ENCODE results near the gene TFDP2.
"Not testable (repeated sequence)": the region's sequence is repeated elsewhere in the genome, so short reads cannot be mapped to it uniquely, and the experiment has no call there.

The TFDP2 gene

DNA sequence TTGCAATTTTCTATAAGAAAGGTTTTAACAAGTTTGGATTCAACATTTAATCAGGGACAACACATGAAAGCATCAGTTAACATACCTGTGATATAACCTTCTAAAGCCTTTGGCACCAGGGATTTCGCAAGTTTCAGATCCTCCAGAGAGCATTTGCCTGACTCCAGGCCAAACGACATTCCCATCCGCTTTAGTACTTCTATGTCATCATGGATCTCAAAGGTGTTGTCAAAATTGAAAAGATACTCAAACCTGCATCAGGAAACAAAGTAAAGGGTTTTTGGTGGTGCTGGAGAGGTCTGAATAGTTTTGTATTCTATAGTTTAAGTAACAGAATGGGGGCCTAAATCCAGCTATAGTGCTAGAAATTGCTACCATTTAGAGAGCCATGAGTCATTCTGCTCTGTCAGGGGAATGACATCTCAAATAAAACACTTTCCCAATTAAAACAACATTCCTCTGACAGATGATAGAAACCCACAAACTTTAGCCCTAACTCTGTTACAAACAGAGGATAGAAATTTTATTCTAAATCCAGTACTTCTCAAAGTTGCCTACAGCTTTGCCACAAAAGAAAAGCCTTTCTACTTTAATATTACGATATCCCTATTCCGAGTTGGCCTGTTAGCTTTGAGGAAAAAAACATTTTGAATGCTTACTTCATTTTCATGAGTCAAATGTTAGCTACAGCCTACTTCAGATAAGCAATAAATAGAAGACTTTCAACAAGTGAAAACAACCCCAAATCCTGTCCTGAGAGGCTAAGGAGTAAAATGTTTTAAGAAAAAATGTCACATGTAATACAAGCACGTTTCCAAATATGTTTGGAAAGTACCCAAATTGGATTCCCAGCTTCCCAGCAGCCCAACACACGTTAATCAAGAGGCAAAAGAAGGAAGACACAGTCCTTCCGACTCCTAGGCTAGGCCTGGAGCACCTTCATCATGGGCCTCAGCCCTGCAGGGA is 189.5 kb downstream of the TFDP2 start:
- DNase-seq: no peak

GRCh38 chr3:141955175-141955574 is 194.2 kb downstream of the TFDP2 start:
- DNase-seq: no peak

DNA sequence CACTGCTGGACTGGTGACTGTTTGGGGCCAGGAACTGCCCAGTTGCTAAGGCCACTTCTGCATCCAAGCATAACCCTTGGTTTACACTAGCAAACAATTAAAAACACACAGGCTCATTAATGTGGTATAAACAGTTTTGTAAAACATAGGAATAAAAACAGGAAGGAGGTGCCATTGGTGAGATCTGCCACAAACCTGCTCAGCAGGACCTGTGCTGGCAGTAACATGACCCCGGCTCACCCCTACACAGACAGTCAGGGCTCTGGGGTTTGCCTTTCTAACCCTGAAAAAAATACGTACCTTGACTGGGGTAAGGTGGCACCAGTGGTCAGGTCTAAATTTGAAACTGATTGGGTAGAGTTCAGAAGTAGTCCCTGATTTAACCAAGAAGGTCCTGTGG is 196.7 kb downstream of the TFDP2 start:
- no peak for DNase-seq

- no peak for DNase-seq
Measured at GRCh38 chr3:141950572-141951493, 198.5 kb downstream of the TFDP2 start.

DNA sequence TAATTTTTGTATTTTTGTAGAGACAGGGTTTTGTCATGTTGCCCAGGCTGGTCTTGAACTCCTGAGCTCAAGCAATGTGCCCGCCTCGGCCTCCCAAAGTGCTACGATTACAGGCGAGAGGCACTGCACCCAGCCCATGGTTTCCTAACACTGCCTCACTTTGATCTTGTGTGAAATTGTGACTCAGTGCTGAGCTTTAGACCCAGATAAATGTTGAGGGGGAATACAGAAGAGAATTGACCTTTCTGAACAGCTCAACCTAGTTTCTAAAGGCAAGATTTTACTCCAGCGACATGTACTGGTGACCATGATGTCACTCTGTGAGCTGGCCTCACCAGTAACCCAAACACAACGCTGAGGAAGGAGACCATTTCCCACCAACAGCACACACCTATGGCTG is 199.4 kb downstream of the TFDP2 start:
- DNase-seq: no peak

DNA sequence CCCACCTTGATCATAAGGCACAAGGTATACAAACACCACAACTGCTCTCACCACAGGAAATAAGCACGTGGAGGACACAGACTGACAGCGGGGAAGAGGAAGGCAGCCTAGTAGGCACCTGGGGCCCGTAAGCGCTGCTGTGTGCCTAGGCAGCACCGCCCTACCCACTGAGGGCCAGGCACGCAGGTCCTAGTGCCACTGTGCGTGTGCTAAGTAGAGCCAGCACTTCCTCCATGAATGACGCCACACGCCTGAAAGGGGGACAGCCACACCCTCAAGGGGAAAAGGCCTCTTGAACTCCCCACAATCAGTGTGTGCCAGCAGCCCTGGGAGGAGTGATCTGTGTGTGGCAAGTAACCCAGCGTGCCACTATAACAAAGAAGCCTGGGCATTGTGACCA is 199.9 kb downstream of the TFDP2 start:
- DNase-seq: no peak

DNA sequence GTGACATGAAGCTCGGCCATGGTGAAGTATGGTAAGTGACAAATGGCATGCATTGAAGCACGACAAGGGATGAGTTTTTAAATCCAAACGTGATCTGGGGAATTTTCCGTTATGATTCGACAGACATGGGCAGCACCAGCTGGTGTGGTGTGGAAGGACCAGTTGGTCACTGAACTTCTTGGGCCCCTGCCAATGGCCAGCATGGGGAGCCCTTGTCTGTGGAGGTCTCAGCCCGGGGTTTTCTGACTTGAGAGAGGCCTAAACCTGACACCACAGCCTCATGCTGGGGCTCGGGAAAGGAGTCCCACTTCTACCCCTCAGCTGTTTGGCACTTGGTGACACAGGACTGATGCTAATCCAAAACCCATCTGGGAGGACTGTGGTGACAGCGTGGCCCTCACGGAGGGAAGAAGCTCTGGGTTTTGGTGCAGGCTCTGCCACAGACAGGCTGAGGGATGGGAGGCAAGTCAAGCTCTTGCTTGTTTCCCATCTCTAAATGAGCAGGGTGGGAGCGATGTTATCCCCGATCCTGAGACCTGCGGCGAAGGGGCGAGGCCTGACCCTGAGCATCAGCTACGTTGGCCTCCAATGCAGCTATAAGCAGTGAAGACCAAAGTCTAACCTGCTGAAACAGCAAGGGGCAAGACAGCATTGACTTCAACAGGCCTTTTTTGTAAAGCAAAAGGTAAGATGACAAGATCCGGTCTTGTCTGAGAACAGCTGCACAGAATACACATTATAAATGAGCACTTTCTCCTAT is 203.4 kb downstream of the TFDP2 start:
- no peak for DNase-seq

- no peak for DNase-seq
Measured at GRCh38 chr3:141942006-141942405, 207.3 kb downstream of the TFDP2 start.

DNA sequence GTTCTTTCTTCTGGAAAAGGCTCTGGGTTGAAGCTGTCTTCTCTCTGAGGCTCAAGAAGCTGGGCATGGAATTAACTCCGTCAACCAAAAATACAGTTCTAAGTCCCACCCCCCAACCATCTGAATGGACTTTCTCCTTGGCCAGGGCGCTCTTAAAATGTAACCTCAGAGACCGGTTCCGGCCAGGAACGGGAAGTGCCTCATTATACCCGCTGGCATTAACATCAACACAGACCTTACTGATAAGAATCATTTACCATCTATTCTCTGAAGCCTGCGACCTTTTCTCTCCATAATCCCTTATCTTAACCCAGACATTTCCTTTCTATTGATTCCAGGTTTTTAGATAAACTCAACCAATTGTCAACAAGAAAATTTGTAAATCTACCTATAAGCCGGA is 208.3 kb downstream of the TFDP2 start:
- DNase-seq: no peak

DNA sequence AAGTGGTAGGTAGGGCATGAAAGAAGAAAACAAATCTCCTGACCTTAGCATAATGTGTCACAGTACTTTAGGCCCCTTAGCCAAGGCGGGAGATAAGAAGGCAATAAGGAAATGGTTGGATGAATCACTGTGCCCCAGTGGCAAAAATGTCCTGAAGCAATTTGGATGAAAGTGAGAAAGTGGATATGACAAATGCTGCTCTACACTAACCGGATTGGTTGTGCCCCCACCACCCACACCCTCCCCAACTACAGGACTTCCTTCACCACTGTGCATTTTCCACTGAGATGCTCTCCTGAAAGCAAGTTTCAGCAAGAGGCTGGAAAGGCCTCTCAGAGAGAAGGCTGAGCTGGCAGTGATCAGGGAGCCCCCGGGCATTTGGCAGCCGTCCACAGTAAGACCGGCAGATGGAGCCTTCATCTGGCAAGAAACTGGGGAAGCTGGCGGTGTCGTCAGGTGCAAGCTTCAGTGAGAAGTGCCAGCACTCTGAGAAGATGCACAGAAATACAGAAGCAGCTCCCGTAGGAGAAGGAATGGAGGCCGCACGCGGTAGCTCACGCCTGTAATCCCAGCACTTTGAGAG is 209.1 kb downstream of the TFDP2 start:
- peak; percentile 68 to 83 for DNase-seq

DNA sequence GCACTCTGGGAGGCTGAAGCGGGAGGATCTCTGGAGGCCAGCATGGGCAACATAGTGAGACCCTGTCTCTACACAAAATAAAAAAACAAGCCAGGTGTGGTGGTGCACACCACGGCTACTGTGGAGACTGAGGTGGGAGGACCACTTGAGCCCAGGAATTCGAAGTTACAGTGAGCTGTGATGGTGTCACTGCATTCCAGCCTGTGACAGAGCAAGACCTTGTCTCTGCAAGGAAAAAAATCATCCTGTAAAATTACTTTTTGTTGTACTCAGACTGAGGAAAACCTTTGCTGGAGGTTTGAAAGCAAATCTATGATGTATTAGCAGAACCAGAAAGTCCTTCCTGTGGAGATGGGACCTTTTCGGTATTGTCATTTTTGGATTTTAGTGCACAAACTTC is 209.6 kb downstream of the TFDP2 start:
- no peak for DNase-seq

DNA sequence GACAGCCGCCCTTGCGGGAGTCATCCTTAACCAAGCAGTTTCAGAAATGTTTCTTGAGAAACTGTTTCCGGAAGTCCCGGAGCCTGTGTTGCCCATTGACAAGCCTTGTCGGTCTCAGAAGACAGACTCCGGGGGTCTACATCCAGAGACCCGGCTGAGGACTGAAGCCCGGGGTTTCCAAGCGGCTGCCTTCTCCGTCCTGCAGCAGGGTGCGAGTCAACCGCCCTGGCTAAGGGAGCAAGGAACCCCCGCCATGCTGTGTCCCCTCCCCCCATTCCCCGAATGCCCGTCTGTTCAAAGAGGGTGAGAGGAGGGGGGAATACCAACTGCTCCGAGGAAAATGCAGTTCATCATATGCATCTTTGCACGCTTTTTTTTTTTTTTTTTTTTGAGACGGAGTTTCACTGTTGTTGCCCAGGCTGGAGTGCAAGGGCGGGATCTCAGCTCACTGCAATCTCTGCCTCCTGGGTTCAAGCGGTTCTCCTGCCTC is 211.3 kb downstream of the TFDP2 start:
- DNase-seq: no peak

DNA sequence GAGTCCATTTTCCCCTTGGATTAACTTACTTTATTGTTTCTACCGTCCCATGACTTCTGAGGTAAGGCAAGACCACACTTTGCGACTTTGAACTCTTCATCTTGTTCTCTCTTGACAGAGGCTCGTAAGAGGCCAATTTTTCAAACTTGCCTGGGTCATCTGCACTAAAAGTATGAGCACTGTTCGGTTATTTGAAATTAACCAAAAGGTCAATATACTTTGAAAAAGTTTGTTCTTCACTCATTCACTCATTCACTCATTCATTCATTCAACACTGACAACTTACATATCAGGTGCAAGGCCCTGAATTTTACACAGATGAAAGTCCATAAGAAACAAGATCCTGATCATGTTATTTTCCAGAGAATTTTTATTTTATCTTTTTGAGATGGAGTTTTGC is 215.0 kb downstream of the TFDP2 start:
- no peak for DNase-seq

DNA sequence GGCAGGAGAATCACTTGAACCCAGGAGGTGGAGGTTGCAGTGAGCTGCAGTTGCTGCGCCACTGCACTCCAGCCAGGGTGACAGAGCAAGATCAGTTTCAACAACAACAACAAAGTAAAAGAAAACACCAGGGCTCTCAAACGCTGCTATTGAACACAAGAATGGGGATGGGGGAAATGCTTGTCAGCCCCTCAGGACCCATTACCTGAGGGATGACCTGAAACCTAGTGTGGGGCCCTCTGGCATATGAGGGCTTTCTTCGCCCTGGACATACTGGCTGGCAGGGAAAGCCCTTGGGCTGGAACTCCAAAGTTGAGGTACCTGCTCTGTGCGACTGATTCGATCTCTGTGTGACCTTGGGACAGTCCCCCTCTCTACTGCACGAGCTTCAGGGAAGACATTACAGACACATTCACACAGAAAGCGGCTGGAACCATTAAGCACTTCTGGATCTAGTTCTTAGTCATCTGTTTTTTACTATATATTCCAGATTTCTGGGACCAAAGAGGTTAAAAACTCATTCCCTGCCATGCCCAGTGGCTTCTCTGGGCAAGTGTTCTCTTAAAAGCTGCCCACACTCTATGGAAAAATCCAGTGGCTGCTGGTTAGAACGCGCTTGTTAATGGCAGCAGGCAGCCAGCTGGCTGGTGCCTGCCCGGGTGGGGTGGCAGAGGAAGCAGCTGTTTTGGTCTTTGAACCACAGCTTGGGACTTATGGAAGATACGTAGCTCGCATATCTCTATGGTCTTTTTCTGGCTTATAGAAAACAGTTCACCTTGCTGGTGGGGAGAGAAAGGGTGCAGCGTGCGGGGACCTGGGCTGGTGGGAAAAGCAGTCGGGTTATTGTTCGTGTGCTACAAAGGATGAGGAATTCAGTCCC is 215.7 kb downstream of the TFDP2 start:
- no peak for DNase-seq

GRCh38 chr3:141930801-141931200 is 218.5 kb downstream of the TFDP2 start:
- no peak for DNase-seq

DNA sequence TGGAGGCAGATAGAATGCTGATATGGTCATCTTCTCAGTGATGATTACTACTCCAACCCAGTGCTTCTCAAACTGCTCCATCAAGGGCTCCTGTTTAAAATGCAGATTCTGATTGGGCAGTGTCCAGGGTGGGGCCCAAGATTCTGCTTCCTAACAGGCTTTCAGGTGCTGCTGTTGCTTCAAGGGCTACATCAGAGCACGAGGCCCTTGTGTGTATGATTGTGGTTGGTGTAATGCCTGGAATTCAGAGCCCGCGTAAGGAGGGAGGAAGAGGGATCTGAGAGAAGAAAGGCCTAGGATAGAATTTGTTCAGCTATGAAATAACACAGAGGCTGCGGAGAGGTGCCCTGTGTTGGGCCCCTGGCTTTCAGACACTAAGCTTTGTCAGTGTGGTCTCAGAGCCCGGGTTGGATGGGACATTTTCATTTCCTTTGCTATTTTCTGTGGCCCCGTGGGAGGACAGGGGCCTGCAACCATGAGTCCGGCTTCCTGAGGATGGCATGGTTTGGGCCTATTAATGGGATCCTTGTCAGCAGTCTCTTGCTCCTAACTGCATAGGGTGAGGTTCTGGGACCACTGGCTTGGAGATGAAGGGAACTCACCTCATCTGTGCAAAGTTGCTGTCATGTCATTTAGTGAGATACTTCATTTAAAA is 219.9 kb downstream of the TFDP2 start:
- DNase-seq: no peak

DNA sequence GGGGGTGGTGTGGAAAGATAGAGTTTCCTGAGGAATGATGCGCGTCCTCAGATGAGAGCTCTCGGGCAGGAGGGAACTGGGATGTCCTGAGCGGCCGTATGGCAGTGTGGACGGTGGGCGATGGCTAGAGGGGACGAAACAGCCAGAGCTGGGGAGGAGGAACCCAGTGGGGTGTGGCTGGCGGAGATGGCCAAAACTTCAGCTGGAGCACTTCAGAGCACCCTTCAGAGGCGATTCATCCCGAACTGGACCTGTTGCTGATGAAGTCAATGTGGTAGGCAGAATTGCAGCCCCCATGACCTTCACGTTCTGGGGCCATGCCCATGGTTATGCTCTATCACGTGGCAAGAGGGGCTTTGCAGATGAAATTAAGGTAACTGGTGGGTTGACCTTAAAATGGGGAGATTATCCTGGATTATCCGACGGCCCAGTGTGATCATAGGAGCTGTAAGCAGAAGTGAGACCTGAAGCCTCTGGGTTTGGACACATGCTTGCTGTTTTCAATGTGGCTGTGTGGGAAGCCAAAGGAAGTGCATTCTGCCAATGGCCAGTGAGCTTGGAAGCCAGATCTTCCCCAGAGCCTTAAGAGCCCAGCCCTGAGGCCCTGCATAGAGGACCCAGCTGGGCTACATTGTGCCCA is 220.6 kb downstream of the TFDP2 start:
- DNase-seq: no peak

- no peak for DNase-seq
Measured at GRCh38 chr3:141926929-141927328, 222.4 kb downstream of the TFDP2 start.

DNA sequence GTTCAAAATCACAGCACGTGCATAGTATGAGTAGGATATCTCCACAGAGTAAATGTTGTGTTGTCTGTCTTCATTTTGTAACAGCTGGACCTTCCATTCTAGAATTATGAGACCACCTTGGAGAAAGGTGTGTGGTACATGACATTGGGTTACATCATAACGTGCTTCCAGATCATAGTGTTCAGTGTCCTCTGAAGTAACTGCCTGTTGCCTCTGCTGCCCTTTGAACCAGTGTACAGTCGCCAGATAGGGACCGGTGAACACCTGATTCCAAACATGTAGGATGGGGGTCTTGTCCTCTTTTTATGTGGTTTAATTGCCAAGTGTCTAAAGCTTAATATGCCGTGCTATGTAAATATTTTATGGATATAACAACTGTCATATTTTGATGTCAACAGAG is 223.7 kb downstream of the TFDP2 start:
- DNase-seq: not testable (repeated sequence)

DNA sequence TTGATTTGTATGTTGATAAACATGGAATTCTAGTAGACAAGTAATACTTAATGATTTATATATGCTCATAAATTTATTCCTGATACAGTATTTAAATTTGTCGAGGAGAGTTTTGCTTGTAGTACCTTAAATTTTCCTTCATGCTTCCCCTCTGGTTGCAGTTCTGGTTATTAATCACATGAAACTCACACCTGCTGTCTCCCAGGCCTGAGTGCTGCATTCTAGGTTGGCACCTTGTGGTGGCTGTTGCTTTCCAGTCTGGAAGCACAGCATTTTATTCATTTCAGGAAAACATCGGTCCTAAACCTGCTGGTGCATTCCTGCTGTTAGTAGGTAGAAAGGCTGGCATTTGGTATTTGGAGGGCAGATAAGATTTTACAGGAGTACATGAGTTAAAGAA is 228.0 kb downstream of the TFDP2 start:
- DNase-seq: no peak
